SU-DHL-6 (cell line): Measurements from ENCODE around the gene MBOAT1.
"Not testable (repeated sequence)": the region's sequence is repeated elsewhere in the genome, so short reads cannot be mapped to it uniquely, and the experiment has no call there.

Experiments used
- H2AFZ ChIP-seq: fragments of 200-600 bp; sonication (generic); 2 replicates; pipeline ENCODE4 v1.6.1; 2014; ENCODE audit warnings: low read depth, mild to moderate bottlenecking, moderate library complexity, mixed read lengths, antibody characterized with exemption, low read length; ENCODE audit not compliant: severe bottlenecking
- H3F3A ChIP-seq: fragments of 200-600 bp; shearing (Covaris generic); 2 replicates; pipeline ENCODE4 v1.6.0; 2016; ENCODE audit warnings: antibody characterized with exemption, mild to moderate bottlenecking; ENCODE audit not compliant: insufficient read depth
- H3K27ac ChIP-seq: fragments of 200-600 bp; sonication (generic); 2 replicates; pipeline ENCODE4 v1.5.1; 2016; ENCODE audit warnings: low read depth, mild to moderate bottlenecking, low read length, moderate library complexity, mixed read lengths
- H3K27me3 ChIP-seq: fragments of 200-600 bp; sonication (generic), shearing (Covaris generic); 2 replicates; pipeline ENCODE4 v1.6.0; 2014; ENCODE audit warnings: mild to moderate bottlenecking, low read length
- H3K36me3 ChIP-seq: fragments of 200-600 bp; sonication (generic); 2 replicates; pipeline ENCODE4 v1.6.1; 2014; ENCODE audit warnings: mild to moderate bottlenecking, low read length, mixed read lengths
- H3K4me2 ChIP-seq: fragments of 300-600, 200-600 bp; shearing (Covaris generic), sonication (generic); 2 replicates; pipeline ENCODE4 v1.6.0; 2014; ENCODE audit warnings: low read length, low read depth, mild to moderate bottlenecking; ENCODE audit not compliant: poor library complexity, severe bottlenecking
- H3K4me3 ChIP-seq: fragments of 200-600 bp; sonication (generic); 2 replicates; pipeline ENCODE4 v1.5.1; 2014; ENCODE audit warnings: antibody characterized with exemption, low read length, mild to moderate bottlenecking, mixed read lengths; ENCODE audit not compliant: insufficient read depth, poor library complexity, severe bottlenecking
- H3K79me2 ChIP-seq: fragments of 200-600 bp; sonication (generic); 2 replicates; pipeline ENCODE4 v1.6.1; 2014; ENCODE audit warnings: mild to moderate bottlenecking, low read length, moderate library complexity; ENCODE audit not compliant: insufficient read depth
- H3K9ac ChIP-seq: fragments of 200-600 bp; sonication (generic); 2 replicates; pipeline ENCODE4 v1.7.0; 2014; ENCODE audit warnings: mild to moderate bottlenecking, low read length
- H3K9me2 ChIP-seq: fragments of 200-600 bp; sonication (generic); replicated peaks from 2 replicates; pipeline ENCODE4 v1.6.1; 2014; ENCODE audit warnings: low read length; ENCODE audit not compliant: insufficient read depth
- H3K9me3 ChIP-seq: fragments of 200-600 bp; sonication (generic); 2 replicates; pipeline ENCODE4 v1.6.1; 2014; ENCODE audit warnings: low read length, mixed read lengths; ENCODE audit not compliant: insufficient read depth
- H4K20me1 ChIP-seq: fragments of 200-600 bp; sonication (generic); 2 replicates; pipeline ENCODE4 v1.6.1; 2014; ENCODE audit warnings: low read depth, mild to moderate bottlenecking, antibody characterized with exemption, low read length, moderate library complexity, mixed read lengths
- CTCF ChIP-seq: fragments of 200-600 bp; sonication (generic); IDR thresholded peaks from one replicate; pipeline ENCODE4 v1.5.1; 2017; ENCODE audit warnings: antibody characterized with exemption, mild to moderate bottlenecking, low read length, moderate library complexity; ENCODE audit not compliant: insufficient read depth, poor library complexity, severe bottlenecking
- EZH2phosphoT487 ChIP-seq: fragments of 200-600 bp; sonication (generic), shearing (Covaris generic); conservative IDR thresholded peaks from 2 replicates; pipeline ENCODE4 v1.6.1; 2018; ENCODE audit warnings: mild to moderate bottlenecking, antibody characterized with exemption, low read length, moderate library complexity, mixed read lengths

MBOAT1 gene

GRCh38 chr6:20182926-20183521, 29.2 kb downstream of the MBOAT1 start:
- no peak overlapping the region for H2AFZ ChIP-seq
- H3K27ac ChIP-seq, result no peak overlapping the region
- no peak overlapping the region for H3K4me3 ChIP-seq
- H3K9ac ChIP-seq, result no peak overlapping the region
- no peaks in the 10 kb centered on the region for H3K9me2 ChIP-seq
- H3F3A ChIP-seq, result no peaks in the 10 kb centered on the region
- TF ChIP-seq CTCF (no peak), EZH2phosphoT487 (no peak)
- H3K79me2 ChIP-seq, result no peaks in the 10 kb centered on the region
- no peak overlapping the region for H3K4me2 ChIP-seq
- 0 out of 2 replicates have a peak, but pooled peaks cover 3% of the 10 kb centered on the region for H3K9me3 ChIP-seq
- no peaks in the 10 kb centered on the region for H3K36me3 ChIP-seq
- no peaks in the 10 kb centered on the region for H4K20me1 ChIP-seq
- H3K27me3 ChIP-seq, result no peaks in the 10 kb centered on the region

DNA sequence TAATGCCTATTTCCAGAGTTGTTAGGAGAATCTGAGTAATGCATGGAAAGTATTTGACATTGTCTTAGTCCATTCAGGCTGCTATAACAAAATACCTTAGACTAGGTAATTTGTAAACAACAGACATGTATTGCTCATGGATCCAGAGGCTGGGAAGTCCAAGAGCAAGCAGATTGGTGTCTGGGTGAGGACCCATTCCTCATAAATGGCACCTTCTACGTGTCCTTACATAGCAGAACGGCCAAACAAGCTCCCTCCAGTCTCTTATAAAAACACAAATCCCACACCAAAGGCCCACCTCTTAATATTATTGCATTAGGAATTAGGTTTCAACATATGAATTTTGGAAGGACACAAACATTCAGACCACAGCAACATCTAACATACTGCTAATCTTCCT, 30.2 kb downstream of the MBOAT1 start:
- Histone ChIP-seq H3K36me3 (no peaks in the 10 kb centered on the region), H3K9ac (no peak overlapping the region), H3K4me3 (no peak overlapping the region), H3K9me3 (no peaks in the 10 kb centered on the region), H3F3A (no peaks in the 10 kb centered on the region), H3K27me3 (no peaks in the 10 kb centered on the region), H4K20me1 (no peaks in the 10 kb centered on the region), H2AFZ (no peak overlapping the region), H3K9me2 (no peaks in the 10 kb centered on the region), H3K4me2 (no peak overlapping the region), H3K27ac (no peak overlapping the region), H3K79me2 (no peaks in the 10 kb centered on the region)
- no peak for TF ChIP-seq EZH2phosphoT487
- no peak for TF ChIP-seq CTCF

DNA sequence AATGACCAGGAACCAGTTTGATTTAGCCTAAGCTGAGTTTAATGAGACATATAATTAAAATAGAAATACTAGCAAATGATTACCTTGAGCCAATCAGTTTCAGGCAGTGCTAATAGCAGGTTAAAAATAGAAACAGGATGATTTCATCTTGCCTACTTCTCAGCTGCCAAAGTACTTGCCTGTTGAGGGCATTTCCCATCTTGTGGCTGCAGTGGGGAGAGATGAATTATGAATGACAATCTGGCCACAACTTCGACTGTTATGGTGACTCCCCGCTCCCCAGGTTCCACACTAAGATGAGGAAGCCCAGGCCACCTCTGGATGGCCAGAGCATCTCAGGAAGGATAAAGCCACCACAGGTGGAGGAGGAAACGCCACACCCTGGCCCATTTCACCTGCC, 31.3 kb downstream of the MBOAT1 start:
- H4K20me1 ChIP-seq, result no peaks in the 10 kb centered on the region
- no peak overlapping the region for H3K9ac ChIP-seq
- H3K79me2 ChIP-seq, result no peaks in the 10 kb centered on the region
- H3K4me3 ChIP-seq, result no peak overlapping the region
- no peak overlapping the region for H3K27ac ChIP-seq
- H3K36me3 ChIP-seq, result no peaks in the 10 kb centered on the region
- TF ChIP-seq CTCF, result no peak
- TF ChIP-seq EZH2phosphoT487, result no peak
- H2AFZ ChIP-seq, result no peak overlapping the region
- no peaks in the 10 kb centered on the region for H3K27me3 ChIP-seq
- no peaks in the 10 kb centered on the region for H3F3A ChIP-seq
- H3K4me2 ChIP-seq, result no peak overlapping the region
- no peaks in the 10 kb centered on the region for H3K9me2 ChIP-seq
- H3K9me3 ChIP-seq, result no peaks in the 10 kb centered on the region

DNA sequence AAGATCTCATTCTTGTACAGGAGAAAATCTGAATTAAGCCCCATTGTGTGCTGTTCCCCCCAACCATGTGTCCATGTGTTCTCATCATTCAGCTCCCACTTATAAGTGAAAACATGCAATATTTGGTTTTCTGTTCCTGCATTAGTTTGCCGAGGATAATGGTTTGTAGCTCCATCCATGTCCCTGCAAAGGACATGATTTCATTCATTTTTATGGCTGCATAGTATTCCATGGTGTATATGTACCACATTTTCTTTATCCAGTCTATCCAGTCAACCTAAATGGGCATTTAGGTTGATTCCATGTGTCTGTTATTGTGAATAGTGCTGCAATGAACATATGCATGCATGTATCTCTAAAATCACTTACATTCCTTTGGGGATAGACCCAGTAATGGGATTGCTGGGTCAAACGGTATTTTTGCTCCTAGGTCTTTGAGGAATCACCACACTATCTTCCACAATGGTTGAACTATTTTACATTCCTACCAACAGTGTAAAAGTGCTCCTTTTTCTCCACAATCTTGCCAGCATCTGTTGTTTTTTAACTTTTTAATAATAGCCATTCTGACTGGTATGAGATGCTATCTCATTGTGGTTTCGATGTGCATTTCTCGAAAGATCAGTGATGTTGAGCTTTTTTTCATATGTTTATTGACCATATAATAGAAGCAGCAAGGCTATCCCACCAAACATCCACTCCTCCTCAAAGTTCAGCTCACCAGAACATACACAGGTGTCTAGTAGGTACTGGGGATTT, 32.8 kb downstream of the MBOAT1 start:
- H3F3A ChIP-seq, H3K9me3 ChIP-seq, H3K9ac ChIP-seq, H2AFZ ChIP-seq, H3K4me3 ChIP-seq, H3K27me3 ChIP-seq, H3K9me2 ChIP-seq, H4K20me1 ChIP-seq, H3K36me3 ChIP-seq, H3K79me2 ChIP-seq, H3K27ac ChIP-seq, H3K4me2 ChIP-seq: not testable (repeated sequence)
